Stimulated activated CD4-positive, alpha-beta T cell treated with anti-CD3 and anti-CD28 coated beads, TNF-alpha, amount 100 ng/mL, for 1 hour (primary cell): ENCODE results near the gene TNFAIP1.
"Not testable (repeated sequence)": the region's sequence is repeated elsewhere in the genome, so short reads cannot be mapped to it uniquely, and the experiment has no call there.

ENCODE experiments used
- DNase-seq, 3 donors: peaks; one replicate each; pipeline ENCODE4 v3.0.0-alpha.2; 2020; ENCODE audit warnings: low read depth in 3 of 3, low spot score in 1 of 3

Gene TNFAIP1, protein sequence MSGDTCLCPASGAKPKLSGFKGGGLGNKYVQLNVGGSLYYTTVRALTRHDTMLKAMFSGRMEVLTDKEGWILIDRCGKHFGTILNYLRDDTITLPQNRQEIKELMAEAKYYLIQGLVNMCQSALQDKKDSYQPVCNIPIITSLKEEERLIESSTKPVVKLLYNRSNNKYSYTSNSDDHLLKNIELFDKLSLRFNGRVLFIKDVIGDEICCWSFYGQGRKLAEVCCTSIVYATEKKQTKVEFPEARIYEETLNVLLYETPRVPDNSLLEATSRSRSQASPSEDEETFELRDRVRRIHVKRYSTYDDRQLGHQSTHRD

DNA sequence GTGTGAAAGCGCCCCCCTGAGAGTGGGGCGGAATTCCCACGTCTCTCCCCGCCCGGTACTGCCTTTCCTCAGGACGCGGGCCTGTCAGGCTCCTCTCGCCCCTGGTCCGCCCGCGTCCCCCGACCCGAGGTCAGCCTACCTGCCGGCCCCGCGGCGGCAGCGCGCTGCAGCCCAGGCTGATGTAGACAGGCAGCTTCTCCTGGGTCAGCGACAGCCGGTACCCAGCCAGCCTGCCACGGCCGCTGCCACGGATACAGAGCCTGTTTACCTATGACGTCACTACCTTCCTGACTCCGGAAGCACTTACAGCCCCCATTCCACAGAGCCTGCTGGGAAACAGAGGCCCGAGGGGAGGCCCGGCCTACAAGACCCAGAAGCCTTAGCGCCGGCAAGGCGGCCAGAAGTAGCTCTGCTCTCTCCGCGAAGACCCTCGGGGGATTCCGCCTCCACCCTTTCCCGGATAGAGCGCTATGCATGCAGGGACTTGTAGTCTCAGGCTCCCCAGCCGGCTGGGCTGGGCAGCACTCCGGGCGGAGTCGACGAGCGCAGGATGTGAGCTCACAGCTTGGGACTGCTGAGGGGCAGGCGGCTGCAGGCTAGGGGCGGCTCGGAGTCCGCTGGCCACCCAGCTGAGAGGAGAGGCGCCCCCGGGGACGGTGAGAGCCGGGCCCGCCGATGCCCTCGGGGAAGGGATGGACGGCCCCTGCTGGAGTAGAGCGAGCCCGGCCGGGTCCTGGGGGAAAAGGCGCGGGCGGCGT lies at the start of gene TNFAIP1, which contains the start of gene IFT20:
Gene TNFAIP1, plus strand, starts transcription at position 561 of the 758 bp plus-strand sequence. CDS start 3,761 bp downstream, outside the sequence.
Gene IFT20, minus strand, starts transcription at position 272 of the 758 bp plus-strand sequence. CDS start 3,487 bp downstream, outside the sequence.
- peak; percentile 85 to 96 (median 95) for DNase-seq

DNA sequence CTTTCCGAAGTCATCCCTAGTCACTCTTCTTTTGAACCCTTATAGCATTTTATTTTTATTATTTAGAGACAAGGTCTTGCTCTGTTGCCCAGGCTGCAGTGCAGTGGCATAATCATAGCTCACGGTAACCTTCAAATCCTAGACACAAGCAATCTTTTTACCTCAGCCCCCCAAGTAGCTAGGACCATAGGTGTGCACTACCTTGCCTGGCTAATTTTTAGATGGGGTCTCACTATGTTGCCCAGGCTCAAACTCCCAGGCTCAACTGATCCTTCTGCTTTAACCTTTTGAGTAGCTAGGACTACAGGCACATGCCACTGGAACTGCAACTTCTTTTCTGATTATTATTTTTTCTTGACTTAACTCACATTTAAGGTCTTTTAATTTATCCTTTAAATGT lies 49.6 kb upstream of the TNFAIP1 start:
- DNase-seq = no peak

DNA sequence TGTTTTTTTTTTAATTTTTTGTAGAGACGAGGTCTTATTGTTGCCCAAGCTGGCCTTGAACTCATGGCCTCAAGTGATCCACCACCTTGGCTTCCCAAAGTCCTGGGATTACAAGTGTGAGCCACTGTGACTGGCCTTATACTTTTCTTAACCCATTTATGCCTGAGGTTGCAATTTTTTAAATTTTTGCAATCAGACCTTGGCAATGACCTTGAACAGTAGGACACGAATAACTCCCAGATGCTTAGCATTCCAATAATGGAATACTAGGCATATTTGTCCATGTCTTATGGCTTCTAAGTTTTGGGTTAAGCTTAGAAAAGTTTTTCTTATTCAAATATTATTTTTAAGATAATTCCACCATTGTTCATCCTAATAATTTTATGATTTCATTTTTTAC lies 44.9 kb upstream of the TNFAIP1 start:
- DNase-seq = no peak

DNA sequence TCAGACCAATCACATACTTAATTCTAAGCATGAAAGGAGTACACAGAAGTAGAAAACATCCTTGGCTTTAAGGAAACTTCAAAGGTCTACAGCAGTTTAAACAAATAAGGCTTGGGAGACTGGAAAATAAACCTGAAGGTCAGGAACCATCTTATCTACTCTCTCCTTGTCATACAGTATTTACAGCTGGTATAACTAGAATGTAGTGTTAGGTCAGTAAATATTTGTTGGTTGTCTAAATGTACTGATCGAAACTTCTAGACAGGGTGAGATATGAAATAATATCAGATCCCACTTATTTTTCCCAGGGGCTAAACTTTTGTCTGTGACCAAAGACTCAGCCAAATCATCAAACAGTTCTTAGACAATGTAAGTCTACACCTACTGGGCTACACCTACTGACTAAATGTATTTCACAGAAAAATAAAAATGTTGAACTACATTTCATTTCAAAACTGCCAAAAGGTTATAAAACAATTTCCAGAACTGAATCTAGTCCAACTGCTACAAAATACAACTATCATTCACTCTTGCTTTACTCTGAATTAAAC lies 43.7 kb upstream of the TNFAIP1 start:
- no peak for DNase-seq

DNA sequence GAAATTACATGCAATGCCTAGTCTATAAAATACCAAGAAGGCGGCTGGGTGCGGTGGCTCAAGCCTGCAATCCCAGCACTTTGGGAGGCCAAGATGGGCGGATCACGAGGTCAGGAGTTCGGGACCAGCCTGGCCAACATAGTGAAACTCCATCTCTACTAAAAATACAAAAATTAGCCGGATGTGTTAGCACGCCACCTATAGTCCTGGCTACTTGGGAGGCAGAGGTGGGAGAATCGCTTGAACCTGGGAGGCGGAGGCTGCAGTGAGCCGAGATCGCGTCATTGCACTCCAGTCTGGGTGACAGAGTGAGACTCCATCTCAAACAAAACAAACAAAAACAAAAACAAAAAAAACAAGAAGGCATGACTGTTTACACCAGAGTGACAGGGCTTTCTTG lies 42.7 kb upstream of the TNFAIP1 start:
- not testable (repeated sequence) for DNase-seq

DNA sequence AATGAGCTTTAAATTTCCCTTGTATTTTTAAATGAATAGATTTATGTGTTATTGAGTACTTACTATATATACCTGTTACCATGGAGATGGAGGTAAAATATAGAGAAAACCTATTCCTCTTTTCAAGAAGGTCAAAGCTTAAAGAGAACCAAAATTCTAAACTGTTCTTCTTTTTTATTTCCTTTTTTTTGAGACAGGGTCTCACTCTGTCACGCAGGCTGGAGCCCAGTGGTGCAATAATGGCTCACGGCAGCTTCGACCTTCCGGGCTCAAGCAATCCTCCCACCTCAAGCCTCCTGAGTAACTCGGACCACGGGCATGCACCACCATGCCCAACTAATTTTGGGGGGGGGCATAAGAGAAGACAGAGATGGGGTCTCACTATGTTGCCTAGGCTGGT lies 41.6 kb upstream of the TNFAIP1 start:
- no peak for DNase-seq

DNA sequence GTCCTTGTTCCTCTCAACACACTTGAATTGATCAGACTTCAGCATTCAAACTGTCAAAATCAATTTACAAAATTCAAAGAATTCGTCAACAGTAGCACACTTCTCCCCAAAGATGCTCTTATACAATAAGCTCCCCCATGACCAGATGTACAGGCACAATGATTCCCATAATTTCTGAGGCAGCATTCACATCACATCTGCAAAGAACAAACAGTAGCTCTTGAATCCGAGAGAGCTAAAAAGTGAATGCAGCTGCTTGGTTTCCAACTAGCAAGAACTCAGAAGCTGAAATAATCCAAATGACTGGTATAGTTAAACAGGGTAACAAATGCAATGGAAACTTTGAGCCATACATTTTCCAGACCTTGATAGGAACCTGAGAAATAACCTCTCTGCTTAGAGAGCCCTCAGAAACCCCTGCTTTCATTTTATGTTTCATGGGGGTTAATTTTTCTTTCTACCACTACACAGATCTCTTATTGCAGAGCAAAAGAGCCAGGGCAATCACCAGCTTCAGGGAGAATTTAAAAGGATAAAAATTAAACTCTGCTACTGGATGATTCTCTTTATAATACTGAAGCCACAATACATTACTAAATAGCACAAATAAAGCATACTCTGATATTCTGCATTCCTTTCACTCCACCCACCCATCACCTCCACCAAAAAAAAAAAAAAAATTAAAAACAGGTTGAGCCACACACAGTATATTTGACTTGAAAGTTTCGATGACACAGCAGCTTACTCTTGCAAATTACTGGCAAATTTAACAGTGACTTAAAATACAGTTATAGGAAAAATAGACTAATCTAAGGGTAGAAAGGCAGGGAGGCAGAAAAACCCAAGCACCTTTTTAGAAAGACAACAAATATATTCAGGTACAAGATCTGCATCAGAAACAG lies 39.6 kb upstream of the TNFAIP1 start:
- no peak for DNase-seq

DNA sequence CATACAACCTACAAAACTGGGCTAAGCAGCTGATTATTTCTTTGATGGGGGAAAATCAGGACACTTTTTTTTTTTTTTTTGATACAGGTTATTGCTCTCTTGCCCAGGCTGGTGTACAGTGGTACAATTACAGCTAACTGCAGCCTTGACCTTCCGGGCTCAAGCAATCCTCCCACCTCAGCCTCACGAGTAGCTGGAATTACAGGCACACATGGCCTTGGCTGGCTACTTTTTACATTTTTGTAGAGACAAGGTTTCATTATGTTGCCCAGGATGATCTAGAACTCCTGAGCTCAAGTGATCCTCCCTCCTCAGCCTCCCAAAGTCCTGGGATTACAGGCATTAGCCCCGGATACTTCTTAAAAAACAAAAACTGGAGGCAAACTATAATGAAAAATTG lies 37.1 kb upstream of the TNFAIP1 start:
- no peak for DNase-seq

DNA sequence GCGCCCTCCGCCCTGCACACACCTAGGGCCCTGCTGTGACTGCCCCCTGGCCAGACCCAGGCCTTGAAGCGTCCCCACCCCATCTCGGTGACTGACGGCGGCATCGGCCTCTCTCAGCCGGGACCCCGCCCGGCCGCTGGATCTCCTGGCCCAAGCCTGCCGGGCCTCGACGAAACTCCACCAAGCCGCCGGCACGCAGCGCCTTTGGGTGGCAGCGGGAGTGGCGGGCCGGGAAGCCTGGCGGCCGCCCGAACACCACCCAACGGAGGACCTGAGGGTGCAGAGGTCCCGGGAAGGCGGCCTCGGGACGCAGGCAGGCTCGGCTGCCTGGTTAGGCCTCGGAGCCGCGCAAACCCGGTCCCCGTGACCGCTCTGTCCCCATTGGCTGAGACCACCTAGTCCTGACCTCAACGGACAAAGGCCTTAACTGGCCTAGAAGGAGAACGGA lies 28.6 kb upstream of the TNFAIP1 start:
- DNase-seq = no peak

DNA sequence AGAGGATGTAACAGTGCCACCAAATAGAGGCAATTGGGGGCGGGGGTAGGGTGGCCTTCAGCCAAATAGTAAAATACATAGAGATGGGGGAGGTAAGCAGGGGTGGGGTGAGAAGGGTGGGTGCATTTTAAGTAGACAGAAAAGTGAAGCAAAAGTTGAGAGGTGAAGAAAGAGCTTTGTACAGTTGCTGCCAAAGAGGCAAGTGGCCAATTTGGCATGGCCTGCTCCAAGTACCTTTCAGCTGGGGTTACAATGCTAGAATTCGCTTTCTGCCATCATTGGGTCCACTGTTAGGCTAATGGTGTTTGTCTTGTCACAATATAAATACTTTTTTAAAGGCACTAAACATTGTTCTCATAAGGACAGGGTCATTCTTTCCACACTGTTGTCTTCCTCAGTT lies 21.7 kb upstream of the TNFAIP1 start:
- DNase-seq = no peak

DNA sequence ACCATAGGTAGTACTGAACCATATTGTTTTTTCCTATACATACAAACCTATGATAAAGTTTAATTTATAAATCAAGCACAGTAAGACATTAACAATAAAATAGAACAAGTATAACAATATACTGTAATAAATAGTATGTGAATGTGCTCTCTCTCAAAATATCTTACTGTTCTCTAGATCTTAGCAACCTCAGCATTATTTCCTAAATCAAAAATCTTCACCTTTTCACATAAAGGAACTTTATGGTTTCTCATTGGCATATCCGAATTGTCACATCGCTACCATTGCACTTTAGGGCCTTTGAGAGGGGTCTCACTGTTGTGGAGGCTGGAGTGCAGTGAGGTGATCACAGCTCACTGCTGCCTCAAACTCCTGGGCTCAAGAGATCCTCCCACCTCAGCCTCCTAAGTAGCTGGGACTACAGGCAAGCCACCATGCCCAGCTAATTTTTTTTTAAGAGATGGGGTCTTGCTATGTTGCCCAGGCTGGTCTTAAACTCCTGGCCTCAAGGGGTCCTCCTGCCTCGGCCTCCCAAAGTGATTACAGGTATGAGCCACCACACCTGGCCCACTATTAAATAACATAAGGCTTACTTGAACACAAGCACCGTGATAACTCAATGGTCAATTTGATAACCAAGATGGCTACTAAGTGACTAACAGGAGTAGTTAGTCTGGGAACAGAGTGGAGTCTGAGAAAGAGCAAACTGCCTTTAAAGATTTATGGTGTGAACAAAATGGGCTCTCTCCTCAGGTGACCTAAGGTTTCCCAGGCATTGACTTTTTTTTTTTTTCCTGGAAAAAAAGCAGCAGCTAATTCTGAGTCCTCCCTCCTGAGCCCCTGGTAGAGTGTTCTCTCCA lies 19.5 kb upstream of the TNFAIP1 start:
- DNase-seq = no peak

DNA sequence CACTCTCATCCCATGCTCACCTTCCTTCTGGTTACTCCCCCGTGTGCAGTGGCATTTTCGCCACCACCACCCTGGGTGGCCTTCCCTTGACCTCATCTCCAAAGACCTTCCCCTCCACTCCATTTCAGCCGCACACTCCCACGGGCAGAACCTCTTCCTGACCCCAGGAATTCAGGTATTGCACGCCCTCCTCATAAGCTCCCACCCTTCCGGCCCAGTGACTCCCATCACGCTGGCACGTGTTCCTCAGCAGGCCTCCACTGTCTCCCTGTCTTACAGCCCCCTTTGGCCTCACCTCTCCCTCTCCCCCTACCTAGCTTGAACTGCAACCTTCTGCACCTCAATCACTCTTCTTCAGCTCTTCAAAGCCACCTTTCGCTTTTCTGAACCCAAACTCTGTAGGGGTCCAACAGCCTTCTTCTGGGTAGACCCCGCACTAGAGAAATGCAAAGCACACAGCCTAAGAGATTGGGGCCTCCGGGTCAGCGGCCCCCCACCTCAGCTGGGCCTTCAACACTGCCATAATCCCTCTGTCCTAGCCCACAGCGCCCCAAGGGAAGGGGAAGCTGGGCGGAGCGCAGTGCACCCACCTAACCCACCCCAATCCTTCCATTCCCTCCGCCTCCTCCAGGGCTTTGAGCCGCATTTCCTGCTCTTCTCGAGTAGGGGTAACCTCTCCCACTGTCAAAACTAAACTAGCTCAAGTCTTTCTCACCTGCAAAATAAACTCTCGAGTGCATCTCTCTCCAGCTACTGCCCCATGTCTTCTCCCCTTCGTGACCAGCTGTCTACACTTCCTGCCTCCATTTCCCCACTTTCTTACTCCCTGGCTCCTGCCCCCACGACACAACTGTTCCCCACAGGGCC lies 18.2 kb upstream of the TNFAIP1 start:
- DNase-seq = no peak

DNA sequence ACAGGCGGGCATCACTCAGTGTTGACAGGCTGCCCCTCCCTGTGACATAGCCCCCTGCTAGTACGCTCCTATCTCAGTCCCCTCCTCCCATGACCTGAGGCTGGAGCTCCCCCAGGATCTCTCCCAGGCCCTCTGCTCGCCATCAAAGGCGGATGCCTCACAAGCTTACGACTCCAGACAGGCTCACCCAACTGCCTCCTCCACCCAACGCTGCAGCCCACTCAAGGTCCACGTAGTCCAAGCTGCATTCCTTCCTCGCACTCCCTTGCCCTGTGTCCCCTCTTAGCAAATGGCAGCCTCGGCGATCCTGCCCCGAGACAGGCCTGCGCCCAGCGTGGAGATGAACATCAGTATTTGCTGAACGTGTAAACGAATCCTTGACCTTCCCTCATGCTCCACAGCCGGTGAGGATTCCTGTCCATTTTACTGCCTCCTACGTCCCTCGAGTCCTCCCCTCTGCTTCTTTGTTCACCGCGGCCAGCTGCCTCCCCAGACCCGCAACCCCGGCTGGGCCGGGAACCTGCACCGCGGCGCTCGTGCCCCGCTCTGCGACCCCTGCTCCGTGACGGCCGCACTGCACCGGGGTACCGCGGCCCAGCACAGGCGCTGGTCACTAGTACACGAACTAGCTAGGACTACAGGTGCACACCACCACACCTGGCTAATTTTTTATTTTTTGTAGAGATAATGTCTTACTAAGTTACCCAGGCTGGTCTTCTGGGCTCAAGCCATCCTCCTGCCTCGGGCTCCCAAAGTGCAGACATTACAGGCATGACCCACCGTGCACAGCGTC lies 17.4 kb upstream of the TNFAIP1 start:
- DNase-seq = no peak

DNA sequence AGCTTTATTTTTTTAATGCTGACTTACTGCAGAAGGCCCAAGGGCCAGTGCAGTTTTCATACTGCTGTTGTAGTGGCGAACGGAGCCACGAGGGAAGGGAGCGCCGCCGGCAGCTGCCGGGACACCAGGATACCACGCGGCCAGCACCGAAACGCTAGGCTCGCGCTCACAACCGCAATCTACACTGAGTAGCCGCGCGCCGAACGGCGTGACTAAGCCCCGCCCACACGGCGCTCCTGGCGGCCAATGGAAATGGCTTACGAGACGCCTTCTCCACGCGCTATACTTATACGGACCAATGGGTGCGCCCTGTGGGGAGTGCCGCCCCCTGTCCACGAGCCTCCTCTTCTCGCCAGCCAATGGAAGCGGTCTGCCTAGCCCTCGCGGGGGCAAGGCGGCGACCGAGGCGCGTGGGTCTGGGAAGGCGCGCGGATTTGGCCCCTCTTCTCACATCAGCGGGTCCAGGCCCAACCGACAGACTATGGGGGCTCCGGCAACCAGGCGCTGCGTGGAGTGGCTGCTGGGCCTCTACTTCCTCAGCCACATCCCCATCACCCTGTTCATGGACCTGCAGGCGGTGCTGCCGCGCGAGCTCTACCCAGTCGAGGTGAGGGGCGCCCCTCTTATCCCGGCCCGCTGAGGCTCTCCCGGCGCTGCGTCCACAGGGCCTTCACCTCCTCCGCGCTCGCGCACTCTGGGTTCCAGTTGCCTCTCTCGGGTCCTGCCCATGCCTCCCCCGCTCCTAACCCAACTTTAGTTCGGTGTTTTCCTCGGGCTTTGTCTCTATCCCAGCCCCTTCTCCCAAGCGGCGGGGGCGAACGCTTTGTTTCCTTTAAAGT lies 16.6 kb upstream of the TNFAIP1 start, which contains the start of gene TMEM97:
Gene TMEM97, plus strand, starts transcription at position 442 of the 839 bp plus-strand sequence. Its CDS starts 40 bp downstream, at position 482.
- peak; percentile 82 to 86 (median 82) for DNase-seq

DNA sequence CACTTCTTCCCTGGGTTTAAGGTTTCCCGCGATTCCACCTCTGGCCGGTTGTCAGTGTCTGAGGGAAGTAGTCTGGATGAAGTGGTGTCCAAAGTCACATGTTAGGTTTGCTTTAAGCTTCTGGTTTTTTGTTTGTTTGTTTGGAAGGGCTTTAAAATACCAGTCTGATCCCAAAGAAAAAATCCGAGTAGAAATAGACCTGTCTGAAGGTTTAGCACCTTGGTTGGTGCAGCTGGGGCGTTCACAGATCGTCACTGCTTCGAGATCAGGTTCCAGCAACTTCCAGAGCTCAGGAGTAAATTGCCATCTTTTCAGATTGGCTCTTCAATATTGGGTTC lies 16.0 kb upstream of the TNFAIP1 start:
- no peak for DNase-seq

DNA sequence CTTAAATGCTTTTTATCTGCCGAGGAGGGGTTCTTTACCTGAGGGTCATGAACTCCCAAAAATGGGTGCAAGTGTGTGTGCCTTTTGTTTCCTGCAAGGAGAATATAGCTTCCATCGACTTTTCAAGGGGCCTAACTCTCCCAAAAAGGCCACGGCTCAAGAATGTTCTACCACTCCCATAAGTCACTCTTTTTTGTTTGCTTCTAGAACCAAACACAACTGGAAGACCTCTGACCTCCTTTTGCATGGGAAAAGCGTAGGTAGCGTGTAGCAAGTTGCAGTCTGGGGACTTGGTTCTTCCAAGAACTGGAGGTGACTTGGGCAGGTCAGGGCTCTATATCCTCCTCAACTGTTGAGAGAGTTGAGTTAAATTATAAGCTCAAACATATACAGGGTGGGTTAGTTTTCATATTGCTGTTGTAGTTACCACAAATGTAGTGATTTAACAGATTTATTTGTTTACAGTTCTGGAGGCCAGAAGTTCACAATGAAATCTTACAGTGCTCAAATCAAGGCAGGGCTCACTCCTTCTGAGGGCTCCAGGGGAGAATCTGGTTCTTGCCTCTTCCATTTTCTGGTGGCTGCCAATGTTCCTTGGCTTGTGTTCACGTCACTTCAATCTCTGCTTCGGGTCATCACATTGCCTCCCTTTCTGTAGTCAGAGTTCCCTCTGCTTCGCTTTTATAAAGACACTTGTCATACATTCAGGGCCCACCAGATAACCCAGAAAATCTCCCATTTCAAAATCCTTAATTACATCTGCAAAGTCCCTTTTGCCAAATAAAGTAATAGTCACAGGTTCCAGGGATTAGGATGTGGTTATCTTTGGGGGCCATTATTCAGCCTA lies 15.1 kb upstream of the TNFAIP1 start:
- DNase-seq = no peak
